AG09319 (cell line): ENCODE results near the gene CDH3.

Experiments
- DNase-seq: peaks from one replicate; pipeline ENCODE4 v3.0.0-alpha.2; 2010; ENCODE audit warnings: low read depth; ENCODE audit errors: extremely low read depth
- CTCF ChIP-seq: IDR thresholded peaks from 2 replicates; pipeline ENCODE4 v1.5.1; 2011; ENCODE audit warnings: low read depth, mild to moderate bottlenecking, inconsistent platforms, low read length, moderate library complexity

Gene CDH3

GRCh38 chr16:68651136-68651535, 6.0 kb downstream of the CDH3 start:
- no peak for DNase-seq
- TF ChIP-seq CTCF: no peak

DNA sequence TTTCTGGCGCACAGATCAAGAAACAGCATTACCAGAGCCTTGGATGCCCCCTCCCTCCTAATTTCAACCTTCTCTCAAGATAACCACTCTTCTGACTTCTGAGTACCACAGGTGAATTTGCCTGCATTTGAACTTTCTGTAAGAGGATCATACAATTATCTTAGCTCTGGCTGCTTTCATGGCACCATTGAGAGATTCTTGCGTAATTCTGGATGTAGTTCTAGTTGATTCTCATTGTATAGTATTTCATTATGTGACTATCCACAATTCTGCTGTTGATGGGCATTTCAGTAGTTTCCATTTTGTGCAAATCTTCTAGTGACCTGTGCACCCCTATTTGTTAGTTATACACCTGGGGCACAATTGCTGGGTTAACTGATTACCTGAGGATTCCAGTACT, 7.5 kb downstream of the CDH3 start:
- no peak for TF ChIP-seq CTCF
- no peak for DNase-seq

GRCh38 chr16:68655806-68656205, 10.7 kb downstream of the CDH3 start:
- DNase-seq: no peak
- TF ChIP-seq CTCF: no peak

GRCh38 chr16:68656751-68657150, 11.6 kb downstream of the CDH3 start:
- no peak for DNase-seq
- TF ChIP-seq CTCF: no peak

DNA sequence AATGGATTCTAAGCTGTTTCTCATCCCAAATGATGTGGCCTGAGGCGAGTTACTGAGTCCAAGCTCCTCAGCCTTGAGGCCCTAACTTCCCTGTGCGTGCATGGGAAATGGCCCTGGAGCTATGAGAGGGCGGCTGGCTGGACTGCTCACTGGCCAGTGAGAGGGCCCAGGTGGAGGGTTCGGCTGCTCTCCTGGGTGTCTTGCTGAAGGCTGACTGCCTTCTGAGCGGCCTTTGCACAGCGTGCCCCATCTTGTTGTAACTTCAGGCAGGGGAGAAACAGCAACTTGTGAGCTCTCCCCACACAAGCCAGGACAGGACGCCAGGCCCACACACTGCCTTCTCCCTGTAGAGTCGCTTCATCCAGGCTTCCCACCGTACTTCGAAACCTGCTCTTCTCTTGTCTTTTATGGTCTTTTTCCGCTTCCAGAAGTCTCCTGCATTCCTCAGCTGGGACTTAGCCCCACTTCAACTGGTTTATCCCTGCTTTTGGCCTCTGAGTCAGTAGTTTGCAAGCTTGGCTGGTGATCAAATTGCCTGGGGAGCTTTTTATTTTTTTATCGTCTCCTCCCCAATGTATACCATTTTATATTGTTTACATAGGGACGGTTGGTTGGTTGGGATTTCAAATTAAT, 13.3 kb downstream of the CDH3 start:
- no peak for TF ChIP-seq CTCF
- peak; percentile 16 for DNase-seq

DNA sequence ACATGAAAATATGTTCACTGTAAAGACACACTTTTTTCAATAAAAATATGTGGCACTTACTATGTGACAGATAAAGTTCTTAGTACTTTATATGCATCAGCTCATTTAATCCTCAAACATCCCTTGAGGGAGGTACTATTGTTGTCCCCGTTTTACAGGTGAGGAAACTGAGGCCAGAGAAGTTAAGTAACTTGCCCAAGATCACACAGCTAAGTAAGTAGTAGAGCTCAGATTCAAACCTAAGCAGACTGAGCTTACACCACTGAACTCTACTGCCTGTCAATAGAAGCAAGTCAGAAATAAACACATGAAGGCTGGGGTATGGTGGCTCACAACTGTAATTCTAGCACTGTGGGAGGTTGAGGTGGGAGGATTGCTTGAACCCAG, 13.9 kb downstream of the CDH3 start:
- DNase-seq: no peak
- no peak for TF ChIP-seq CTCF

DNA sequence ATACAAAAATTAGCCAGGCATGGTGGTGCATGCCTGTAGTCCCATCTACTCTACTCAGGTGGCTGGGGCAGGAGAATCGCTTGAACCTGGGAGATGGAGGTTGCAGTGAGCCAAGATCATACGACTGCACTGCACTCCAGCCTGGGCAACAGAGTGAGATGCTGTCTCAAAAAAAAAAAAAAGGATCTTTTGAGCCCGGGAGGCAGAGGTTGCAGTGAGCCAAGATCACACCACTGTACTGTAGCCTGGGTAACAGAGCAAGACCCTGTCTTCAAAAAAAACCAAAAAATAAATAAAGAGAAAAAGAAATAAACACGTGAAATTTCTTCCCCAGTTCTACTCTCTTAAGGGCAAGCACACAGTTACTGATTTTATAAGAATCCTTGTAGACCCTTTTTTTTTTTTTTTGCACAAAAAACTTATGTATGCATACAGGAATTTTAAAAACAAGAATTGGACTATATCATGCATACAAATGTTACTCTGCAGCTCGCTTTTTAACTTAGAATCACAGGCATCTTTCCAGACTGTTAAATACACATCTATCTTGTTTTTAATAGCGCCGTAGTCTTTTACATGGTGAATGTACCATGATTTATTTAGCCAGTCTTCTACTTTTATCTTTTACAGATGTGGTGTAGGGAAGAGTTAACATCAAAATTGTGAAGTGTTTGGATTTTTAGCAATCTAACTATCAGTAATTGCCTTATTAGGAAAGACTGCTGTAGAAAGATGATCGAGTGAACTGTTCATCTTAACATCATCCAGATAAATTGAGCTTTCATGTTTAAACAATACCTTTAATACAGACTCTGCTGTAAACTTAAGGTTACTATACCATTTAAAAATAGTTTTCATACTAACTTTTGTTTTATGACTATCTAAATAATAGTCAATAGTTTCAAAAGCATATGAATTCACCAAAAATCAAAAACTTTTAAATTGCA, 14.6 kb downstream of the CDH3 start:
- DNase-seq: no peak

More for the DNA sequence above, 14.6 kb downstream of the CDH3 start:
- TF ChIP-seq CTCF: no peak
